HUES6 (cell line): Measurements from ENCODE around the gene ZCCHC14.

Experiments
- H3K27ac ChIP-seq: 2 replicates; pipeline ENCODE4 v1.7.0; 2013; ENCODE audit warnings: low read depth, mild to moderate bottlenecking, low read length, inconsistent platforms
- H3K27me3 ChIP-seq: 2 replicates; pipeline ENCODE4 v1.6.1; 2013; ENCODE audit warnings: low read length; ENCODE audit not compliant: control insufficient read depth, insufficient read depth
- H3K36me3 ChIP-seq: 2 replicates; pipeline ENCODE4 v1.6.1; 2013; ENCODE audit warnings: low read length; ENCODE audit not compliant: control insufficient read depth, insufficient read depth
- H3K4me1 ChIP-seq: 2 replicates; pipeline ENCODE4 v1.6.1; 2013; ENCODE audit warnings: low read length; ENCODE audit not compliant: control insufficient read depth, insufficient read depth
- H3K4me3 ChIP-seq: 2 replicates; pipeline ENCODE4 v1.5.1; 2013; ENCODE audit warnings: low read depth, low read length
- H3K9ac ChIP-seq: one replicate; pipeline ENCODE4 v1.6.1; 2013; ENCODE audit warnings: mild to moderate bottlenecking, low read length
- H3K9me3 ChIP-seq: 2 replicates; pipeline ENCODE4 v1.6.1; 2013; ENCODE audit warnings: low read depth, low read length; ENCODE audit not compliant: control insufficient read depth, insufficient read depth

ZCCHC14 gene

GRCh38 chr16:87448866-87449265 lies 44.0 kb downstream of the ZCCHC14 start:
- H3K27ac ChIP-seq: no peak overlapping the region
- no peaks in the 10 kb centered on the region for H3K27me3 ChIP-seq
- H3K9ac ChIP-seq: no peak overlapping the region
- no peaks in the 10 kb centered on the region for H3K4me1 ChIP-seq
- H3K4me3 ChIP-seq: no peak overlapping the region
- H3K9me3 ChIP-seq: 0 out of 2 replicates have a peak, but pooled peaks cover 6% of the 10 kb centered on the region
- peaks cover 71% of the 10 kb centered on the region for H3K36me3 ChIP-seq

GRCh38 chr16:87447323-87447722 lies 45.5 kb downstream of the ZCCHC14 start:
- H3K4me1 ChIP-seq: no peaks in the 10 kb centered on the region
- no peak overlapping the region for H3K9ac ChIP-seq
- H3K9me3 ChIP-seq: 0 out of 2 replicates have a peak, but pooled peaks cover 6% of the 10 kb centered on the region
- H3K4me3 ChIP-seq: no peak overlapping the region
- peaks cover 58% of the 10 kb centered on the region for H3K36me3 ChIP-seq
- H3K27me3 ChIP-seq: no peaks in the 10 kb centered on the region
- no peak overlapping the region for H3K27ac ChIP-seq

- H3K9me3 ChIP-seq: 0 out of 2 replicates have a peak, but pooled peaks cover 6% of the 10 kb centered on the region
- H3K27ac ChIP-seq: no peak overlapping the region
- no peaks in the 10 kb centered on the region for H3K4me1 ChIP-seq
- no peaks in the 10 kb centered on the region for H3K27me3 ChIP-seq
- H3K4me3 ChIP-seq: no peak overlapping the region
- peaks cover 49% of the 10 kb centered on the region for H3K36me3 ChIP-seq
- no peak overlapping the region for H3K9ac ChIP-seq
Measured at GRCh38 chr16:87446479-87446878, 46.3 kb downstream of the ZCCHC14 start.

- no peak overlapping the region for H3K4me3 ChIP-seq
Measured at GRCh38 chr16:87445486-87445885, 47.3 kb downstream of the ZCCHC14 start.

GRCh38 chr16:87443964-87444363 lies 48.9 kb downstream of the ZCCHC14 start:
- Histone ChIP-seq H3K4me1 (no peaks in the 10 kb centered on the region), H3K27me3 (no peaks in the 10 kb centered on the region), H3K9ac (no peak overlapping the region), H3K27ac (no peak overlapping the region), H3K9me3 (0 out of 2 replicates have a peak, but pooled peaks cover 6% of the 10 kb centered on the region), H3K36me3 (peaks cover 39% of the 10 kb centered on the region), H3K4me3 (no peak overlapping the region)

More at GRCh38 chr16:87445486-87445885, 47.3 kb downstream of the ZCCHC14 start:
- Histone ChIP-seq H3K4me1 (no peaks in the 10 kb centered on the region), H3K27me3 (no peaks in the 10 kb centered on the region), H3K9ac (no peak overlapping the region), H3K27ac (no peak overlapping the region), H3K36me3 (peaks cover 49% of the 10 kb centered on the region), H3K9me3 (0 out of 2 replicates have a peak, but pooled peaks cover 6% of the 10 kb centered on the region)

GRCh38 chr16:87443016-87443415 lies 49.8 kb downstream of the ZCCHC14 start:
- H3K9me3 ChIP-seq: 0 out of 2 replicates have a peak, but pooled peaks cover 6% of the 10 kb centered on the region
- no peak overlapping the region for H3K4me3 ChIP-seq
- no peak overlapping the region for H3K27ac ChIP-seq
- no peak overlapping the region for H3K9ac ChIP-seq
- H3K4me1 ChIP-seq: no peaks in the 10 kb centered on the region
- H3K27me3 ChIP-seq: no peaks in the 10 kb centered on the region
- peaks cover 29% of the 10 kb centered on the region for H3K36me3 ChIP-seq

- H3K27ac ChIP-seq: no peak overlapping the region
- no peaks in the 10 kb centered on the region for H3K27me3 ChIP-seq
- H3K4me3 ChIP-seq: no peak overlapping the region
- 0 out of 2 replicates have a peak, but pooled peaks cover 6% of the 10 kb centered on the region for H3K9me3 ChIP-seq
- H3K9ac ChIP-seq: no peak overlapping the region
- H3K36me3 ChIP-seq: peaks cover 25% of the 10 kb centered on the region
- no peaks in the 10 kb centered on the region for H3K4me1 ChIP-seq
Measured at GRCh38 chr16:87442581-87442966, 50.2 kb downstream of the ZCCHC14 start.

GRCh38 chr16:87441886-87442580 lies 50.8 kb downstream of the ZCCHC14 start:
- Histone ChIP-seq H3K4me1 (no peaks in the 10 kb centered on the region), H3K27ac (no peak overlapping the region), H3K27me3 (no peaks in the 10 kb centered on the region), H3K4me3 (no peak overlapping the region), H3K9me3 (0 out of 2 replicates have a peak, but pooled peaks cover 6% of the 10 kb centered on the region), H3K36me3 (peaks cover 19% of the 10 kb centered on the region), H3K9ac (no peak overlapping the region)

- Histone ChIP-seq H3K9ac (no peak overlapping the region), H3K4me3 (no peak overlapping the region), H3K27me3 (no peaks in the 10 kb centered on the region), H3K9me3 (0 out of 2 replicates have a peak, but pooled peaks cover 6% of the 10 kb centered on the region), H3K27ac (no peak overlapping the region), H3K4me1 (peaks cover 9% of the 10 kb centered on the region), H3K36me3 (peaks cover 2% of the 10 kb centered on the region)
Measured at GRCh38 chr16:87439926-87440325, 52.9 kb downstream of the ZCCHC14 start.

- Histone ChIP-seq H3K27me3 (no peaks in the 10 kb centered on the region), H3K4me3 (no peak overlapping the region), H3K9me3 (no peaks in the 10 kb centered on the region), H3K27ac (no peak overlapping the region), H3K4me1 (peaks cover 9% of the 10 kb centered on the region), H3K36me3 (no peaks in the 10 kb centered on the region; the same call in 1 of the 2 replicates), H3K9ac (no peak overlapping the region)
Measured at GRCh38 chr16:87438611-87438985, 54.2 kb downstream of the ZCCHC14 start.

GRCh38 chr16:87437911-87438610 lies 54.8 kb downstream of the ZCCHC14 start:
- H3K9me3 ChIP-seq: no peaks in the 10 kb centered on the region
- H3K9ac ChIP-seq: no peak overlapping the region
- peaks cover 9% of the 10 kb centered on the region for H3K4me1 ChIP-seq
- no peak overlapping the region for H3K4me3 ChIP-seq
- H3K36me3 ChIP-seq: no peaks in the 10 kb centered on the region; the same call in 1 of the 2 replicates
- H3K27ac ChIP-seq: no peak overlapping the region
- H3K27me3 ChIP-seq: no peaks in the 10 kb centered on the region
